ENCODE results near the gene WIPF3. TPM values are rescaled to one million over a fixed set of nuclear protein-coding genes. Genes with fewer than 3 reads are reported as not detected.

WIPF3 gene
- total and polyA plus RNA-seq, 10 of the 15 experiments (the other 5 are each of a cell fraction or from before 2014, with no cell fraction given) = 0.03 to 0.05 TPM; not detected in 8

DNA sequence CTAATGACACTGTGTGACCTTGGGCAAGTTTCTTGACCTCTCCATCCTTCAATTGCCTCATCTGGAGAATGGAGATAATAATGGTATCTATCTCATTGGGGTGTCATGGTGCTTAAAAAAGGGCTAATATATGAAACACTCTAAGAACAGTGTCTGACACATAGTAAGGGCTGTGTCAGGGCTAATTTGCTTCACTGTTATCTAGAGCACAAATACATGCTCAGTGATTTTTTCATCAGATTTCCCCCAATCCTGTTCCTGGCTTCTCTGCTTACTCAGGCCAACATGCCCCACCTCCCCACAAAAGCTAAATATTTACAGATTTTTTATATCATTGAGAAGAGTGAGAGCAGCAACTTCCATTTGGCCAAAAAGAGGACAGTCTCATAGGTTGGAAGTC lies 20.6 kb downstream of the WIPF3 start:
- H2AFZ ChIP-seq (ENCODE audit: control insufficient read depth, low read depth, low read length) = no peak overlapping the region
- H3K4me1 ChIP-seq (ENCODE audit: control insufficient read depth, insufficient read depth, low read length) = no peaks in the 10 kb centered on the region
- H3K36me3 ChIP-seq (ENCODE audit: control insufficient read depth in 2 of 2, insufficient read depth in 2 of 2, low read length in 1 of 2) = no peaks in the 10 kb centered on the region
- BruUV-seq (replicated peaks) = no TSS peak
- ChIA-PET SMC1A (ENCODE audit: uncharacterized antibody, unreplicated experiment) (no interaction called here), CTCF (no interaction called here), RAD21 (ENCODE audit: unreplicated experiment) (no interaction called here), POLR2A (no interaction called here)
- H4K20me1 ChIP-seq (ENCODE audit: control insufficient read depth, insufficient read depth) = no peaks in the 10 kb centered on the region
- DNase-seq (ENCODE audit: low read depth, low spot score) (no peak), ATAC-seq (no peak), FAIRE-seq (no peak)
- H3K4me3 ChIP-seq = no peak overlapping the region
- no peaks in the 10 kb centered on the region for H3K79me2 ChIP-seq (ENCODE audit: control insufficient read depth, insufficient read depth, low read length)
- H3K4me2 ChIP-seq (ENCODE audit: control insufficient read depth, insufficient read depth) = no peak overlapping the region
- TF ChIP-seq CREM (IDR thresholded peaks at IDR 0.05; ENCODE audit: low read depth) (no peak), POU2F2 (IDR thresholded peaks at IDR 0.05; ENCODE audit: borderline replicate concordance, low read depth, low read length) (no peak), SIX5 (IDR thresholded peaks at IDR 0.05; ENCODE audit: low read depth, low read length, severe bottlenecking) (no peak), SP1 (IDR thresholded peaks at IDR 0.05; ENCODE audit: low read depth, low read length) (no peak), BRCA1 (IDR thresholded peaks at IDR 0.05; ENCODE audit: low read depth, low read length) (no peak), CHD4 (IDR thresholded peaks at IDR 0.05) (no peak), ETV6 (conservative IDR thresholded peaks at IDR 0.05 in 1 of 2, IDR thresholded peaks at IDR 0.05 in 1 of 2; ENCODE audit: borderline replicate concordance in 1 of 2, low read depth in 1 of 2) (no peak), NFYA (IDR thresholded peaks at IDR 0.05; ENCODE audit: borderline replicate concordance, low read depth, low read length) (no peak), SMC3 (IDR thresholded peaks at IDR 0.05; ENCODE audit: borderline replicate concordance, low read length) (no peak), ZNF207 (IDR thresholded peaks at IDR 0.05; ENCODE audit: borderline replicate concordance) (no peak), FOXK2 (IDR thresholded peaks at IDR 0.05) (no peak), NBN (IDR thresholded peaks at IDR 0.05) (no peak)
- TF ChIP-seq, protein P1, sequence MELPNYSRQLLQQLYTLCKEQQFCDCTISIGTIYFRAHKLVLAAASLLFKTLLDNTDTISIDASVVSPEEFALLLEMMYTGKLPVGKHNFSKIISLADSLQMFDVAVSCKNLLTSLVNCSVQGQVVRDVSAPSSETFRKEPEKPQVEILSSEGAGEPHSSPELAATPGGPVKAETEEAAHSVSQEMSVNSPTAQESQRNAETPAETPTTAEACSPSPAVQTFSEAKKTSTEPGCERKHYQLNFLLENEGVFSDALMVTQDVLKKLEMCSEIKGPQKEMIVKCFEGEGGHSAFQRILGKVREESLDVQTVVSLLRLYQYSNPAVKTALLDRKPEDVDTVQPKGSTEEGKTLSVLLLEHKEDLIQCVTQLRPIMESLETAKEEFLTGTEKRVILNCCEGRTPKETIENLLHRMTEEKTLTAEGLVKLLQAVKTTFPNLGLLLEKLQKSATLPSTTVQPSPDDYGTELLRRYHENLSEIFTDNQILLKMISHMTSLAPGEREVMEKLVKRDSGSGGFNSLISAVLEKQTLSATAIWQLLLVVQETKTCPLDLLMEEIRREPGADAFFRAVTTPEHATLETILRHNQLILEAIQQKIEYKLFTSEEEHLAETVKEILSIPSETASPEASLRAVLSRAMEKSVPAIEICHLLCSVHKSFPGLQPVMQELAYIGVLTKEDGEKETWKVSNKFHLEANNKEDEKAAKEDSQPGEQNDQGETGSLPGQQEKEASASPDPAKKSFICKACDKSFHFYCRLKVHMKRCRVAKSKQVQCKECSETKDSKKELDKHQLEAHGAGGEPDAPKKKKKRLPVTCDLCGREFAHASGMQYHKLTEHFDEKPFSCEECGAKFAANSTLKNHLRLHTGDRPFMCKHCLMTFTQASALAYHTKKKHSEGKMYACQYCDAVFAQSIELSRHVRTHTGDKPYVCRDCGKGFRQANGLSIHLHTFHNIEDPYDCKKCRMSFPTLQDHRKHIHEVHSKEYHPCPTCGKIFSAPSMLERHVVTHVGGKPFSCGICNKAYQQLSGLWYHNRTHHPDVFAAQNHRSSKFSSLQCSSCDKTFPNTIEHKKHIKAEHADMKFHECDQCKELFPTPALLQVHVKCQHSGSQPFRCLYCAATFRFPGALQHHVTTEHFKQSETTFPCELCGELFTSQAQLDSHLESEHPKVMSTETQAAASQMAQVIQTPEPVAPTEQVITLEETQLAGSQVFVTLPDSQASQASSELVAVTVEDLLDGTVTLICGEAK (IDR thresholded peaks at IDR 0.05; ENCODE audit: borderline replicate concordance) = no peak
- TF ChIP-seq, protein P2, sequence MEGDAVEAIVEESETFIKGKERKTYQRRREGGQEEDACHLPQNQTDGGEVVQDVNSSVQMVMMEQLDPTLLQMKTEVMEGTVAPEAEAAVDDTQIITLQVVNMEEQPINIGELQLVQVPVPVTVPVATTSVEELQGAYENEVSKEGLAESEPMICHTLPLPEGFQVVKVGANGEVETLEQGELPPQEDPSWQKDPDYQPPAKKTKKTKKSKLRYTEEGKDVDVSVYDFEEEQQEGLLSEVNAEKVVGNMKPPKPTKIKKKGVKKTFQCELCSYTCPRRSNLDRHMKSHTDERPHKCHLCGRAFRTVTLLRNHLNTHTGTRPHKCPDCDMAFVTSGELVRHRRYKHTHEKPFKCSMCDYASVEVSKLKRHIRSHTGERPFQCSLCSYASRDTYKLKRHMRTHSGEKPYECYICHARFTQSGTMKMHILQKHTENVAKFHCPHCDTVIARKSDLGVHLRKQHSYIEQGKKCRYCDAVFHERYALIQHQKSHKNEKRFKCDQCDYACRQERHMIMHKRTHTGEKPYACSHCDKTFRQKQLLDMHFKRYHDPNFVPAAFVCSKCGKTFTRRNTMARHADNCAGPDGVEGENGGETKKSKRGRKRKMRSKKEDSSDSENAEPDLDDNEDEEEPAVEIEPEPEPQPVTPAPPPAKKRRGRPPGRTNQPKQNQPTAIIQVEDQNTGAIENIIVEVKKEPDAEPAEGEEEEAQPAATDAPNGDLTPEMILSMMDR (IDR thresholded peaks at IDR 0.05 in 2 of 3, conservative IDR thresholded peaks at IDR 0.05 in 1 of 3; ENCODE audit: control insufficient read depth in 2 of 3, extremely low read depth in 1 of 3, insufficient read depth in 1 of 3, low read depth in 3 of 3, low read length in 3 of 3) = no peak
- H3K9ac ChIP-seq (ENCODE audit: control insufficient read depth, insufficient read depth, low read length) = no peak overlapping the region
- no peaks in the 10 kb centered on the region for H3K9me3 ChIP-seq (replicated peaks; ENCODE audit: control insufficient read depth, insufficient read depth, low read length)
- peaks cover 0 to 2% of the 10 kb centered on the region in 2 experiments; a peak in 2 of 4 replicates for H3K27me3 ChIP-seq (replicated peaks in 1 of 2; ENCODE audit: control insufficient read depth in 2 of 2, insufficient read depth in 2 of 2, low read length in 1 of 2)
- intact Hi-C loops (cut with micrococcal nuclease; ENCODE audit: unreplicated experiment) = no loop called here
- in situ Hi-C loops (cut with MboI) = no loop called here
- no peak overlapping the region for H3K27ac ChIP-seq (ENCODE audit: control insufficient read depth, insufficient read depth)

Data from GM12878 (cell line).